ENCODE results near the gene KIRREL1.

DNA sequence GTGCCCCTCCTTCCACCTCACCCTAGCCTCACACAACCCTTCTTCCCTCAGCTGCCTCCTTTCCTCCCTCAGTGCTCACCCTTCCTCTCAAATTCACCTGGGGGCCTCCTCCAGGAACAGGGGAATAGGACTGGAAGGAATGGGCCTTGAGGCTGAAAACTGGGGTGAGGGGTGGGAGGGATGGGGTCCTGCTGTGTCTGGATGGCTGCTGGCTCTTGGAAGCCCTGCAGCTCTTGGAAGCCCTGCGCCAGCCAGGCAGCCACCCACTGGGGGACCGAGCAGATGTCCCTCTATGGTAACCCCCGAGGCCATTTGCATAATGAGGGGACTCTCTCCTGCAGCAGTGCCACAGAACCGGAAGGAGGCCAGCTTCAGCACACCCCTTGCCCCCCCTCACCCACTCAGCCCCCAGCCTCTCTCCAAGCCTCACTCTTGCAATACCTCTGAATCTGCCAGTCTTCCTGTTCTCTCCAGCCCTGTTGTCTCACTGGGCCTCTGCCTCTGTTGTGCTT is 85.2 kb downstream of the KIRREL1 start:
- TF ChIP-seq, protein P1, sequence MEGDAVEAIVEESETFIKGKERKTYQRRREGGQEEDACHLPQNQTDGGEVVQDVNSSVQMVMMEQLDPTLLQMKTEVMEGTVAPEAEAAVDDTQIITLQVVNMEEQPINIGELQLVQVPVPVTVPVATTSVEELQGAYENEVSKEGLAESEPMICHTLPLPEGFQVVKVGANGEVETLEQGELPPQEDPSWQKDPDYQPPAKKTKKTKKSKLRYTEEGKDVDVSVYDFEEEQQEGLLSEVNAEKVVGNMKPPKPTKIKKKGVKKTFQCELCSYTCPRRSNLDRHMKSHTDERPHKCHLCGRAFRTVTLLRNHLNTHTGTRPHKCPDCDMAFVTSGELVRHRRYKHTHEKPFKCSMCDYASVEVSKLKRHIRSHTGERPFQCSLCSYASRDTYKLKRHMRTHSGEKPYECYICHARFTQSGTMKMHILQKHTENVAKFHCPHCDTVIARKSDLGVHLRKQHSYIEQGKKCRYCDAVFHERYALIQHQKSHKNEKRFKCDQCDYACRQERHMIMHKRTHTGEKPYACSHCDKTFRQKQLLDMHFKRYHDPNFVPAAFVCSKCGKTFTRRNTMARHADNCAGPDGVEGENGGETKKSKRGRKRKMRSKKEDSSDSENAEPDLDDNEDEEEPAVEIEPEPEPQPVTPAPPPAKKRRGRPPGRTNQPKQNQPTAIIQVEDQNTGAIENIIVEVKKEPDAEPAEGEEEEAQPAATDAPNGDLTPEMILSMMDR (conservative IDR thresholded peaks at IDR 0.05; ENCODE audit: low read depth, low read length): no peak
- TF ChIP-seq EZH2 (IDR thresholded peaks at IDR 0.05; ENCODE audit: borderline replicate concordance, low read depth, low read length, poor library complexity, severe bottlenecking): no peak
